ENCODE data around the gene PIGT. TPM values are rescaled to one million over a fixed set of nuclear protein-coding genes. Genes with fewer than 3 reads are reported as not detected.

Gene PIGT
- total RNA-seq, 1 donor from 2014 or later: 142 TPM

DNA sequence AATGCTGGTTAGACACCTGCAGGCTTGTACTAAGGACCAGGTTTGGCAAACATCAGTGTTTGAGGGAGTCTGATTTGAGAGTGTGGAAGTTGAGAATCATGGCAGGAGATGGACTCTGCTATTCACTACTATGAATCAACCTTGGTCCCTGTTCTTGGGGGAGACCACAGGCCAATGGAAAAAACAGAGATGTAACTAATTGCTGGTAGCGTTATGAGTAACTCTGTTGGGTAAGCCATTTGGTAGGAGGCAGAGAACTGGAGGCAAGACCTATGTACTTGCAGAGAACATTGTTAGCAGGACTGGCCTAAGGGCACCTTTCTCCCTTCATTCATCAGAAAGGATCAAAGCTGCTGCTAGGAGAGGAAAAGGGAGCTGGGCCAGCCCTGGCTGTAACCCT is 45.3 kb downstream of the PIGT start:
- DNase-seq (ENCODE audit: low spot score in 2 of 2): no peak
- Histone ChIP-seq H3K4me3 (no peak overlapping the region), H3K27me3 (no peaks in the 10 kb centered on the region), H3K9me3 (no peaks in the 10 kb centered on the region), H3K36me3 (no peaks in the 10 kb centered on the region), H3K4me1 (no peaks in the 10 kb centered on the region), H3K27ac (no peak overlapping the region)
- intact Hi-C loops (cut with DNase I): no loop called here
- TF ChIP-seq, protein P1, sequence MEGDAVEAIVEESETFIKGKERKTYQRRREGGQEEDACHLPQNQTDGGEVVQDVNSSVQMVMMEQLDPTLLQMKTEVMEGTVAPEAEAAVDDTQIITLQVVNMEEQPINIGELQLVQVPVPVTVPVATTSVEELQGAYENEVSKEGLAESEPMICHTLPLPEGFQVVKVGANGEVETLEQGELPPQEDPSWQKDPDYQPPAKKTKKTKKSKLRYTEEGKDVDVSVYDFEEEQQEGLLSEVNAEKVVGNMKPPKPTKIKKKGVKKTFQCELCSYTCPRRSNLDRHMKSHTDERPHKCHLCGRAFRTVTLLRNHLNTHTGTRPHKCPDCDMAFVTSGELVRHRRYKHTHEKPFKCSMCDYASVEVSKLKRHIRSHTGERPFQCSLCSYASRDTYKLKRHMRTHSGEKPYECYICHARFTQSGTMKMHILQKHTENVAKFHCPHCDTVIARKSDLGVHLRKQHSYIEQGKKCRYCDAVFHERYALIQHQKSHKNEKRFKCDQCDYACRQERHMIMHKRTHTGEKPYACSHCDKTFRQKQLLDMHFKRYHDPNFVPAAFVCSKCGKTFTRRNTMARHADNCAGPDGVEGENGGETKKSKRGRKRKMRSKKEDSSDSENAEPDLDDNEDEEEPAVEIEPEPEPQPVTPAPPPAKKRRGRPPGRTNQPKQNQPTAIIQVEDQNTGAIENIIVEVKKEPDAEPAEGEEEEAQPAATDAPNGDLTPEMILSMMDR (IDR thresholded peaks at IDR 0.05): no peak

DNA sequence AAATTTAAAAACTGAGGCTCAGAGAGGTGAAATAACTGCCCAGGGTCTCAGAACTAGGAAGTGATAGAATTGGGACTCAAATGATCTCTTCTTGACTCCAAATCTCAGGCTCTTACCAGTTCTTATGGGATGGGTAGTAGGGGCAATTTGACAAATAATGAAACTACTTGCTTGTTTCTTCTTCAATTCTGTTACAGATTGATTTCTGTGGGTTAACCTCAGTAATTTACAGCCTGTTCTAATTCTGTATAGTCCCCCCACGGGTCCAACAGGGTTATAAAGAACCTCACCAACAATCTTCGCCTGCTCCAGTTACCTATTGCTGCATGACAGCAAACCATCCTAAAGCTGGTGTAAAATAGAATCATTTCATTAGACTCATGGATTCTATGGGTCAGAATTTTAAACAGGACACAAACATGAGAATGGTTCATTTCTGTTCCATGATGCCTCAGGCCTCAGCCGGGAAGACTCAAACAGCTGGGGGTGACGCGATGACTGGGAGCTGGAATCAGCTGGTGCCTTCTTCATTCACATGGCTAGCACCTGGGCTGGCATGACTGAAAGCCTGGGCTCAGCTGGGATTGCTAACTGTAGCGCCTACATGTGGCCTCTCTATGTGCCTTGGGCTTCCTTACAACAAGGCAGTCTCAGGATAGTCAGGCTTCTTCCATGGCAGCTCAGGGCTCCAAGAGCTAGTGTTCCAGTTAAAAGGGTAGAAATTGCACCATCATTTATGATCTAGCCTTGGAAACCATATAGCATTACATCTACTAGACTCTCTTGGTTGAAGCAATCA is 47.0 kb downstream of the PIGT start:
- intact Hi-C loops (cut with DNase I): no loop called here
- no peaks in the 10 kb centered on the region for H3K4me1 ChIP-seq
- no peak for DNase-seq (ENCODE audit: low spot score in 2 of 2)
- H3K27ac ChIP-seq: no peak overlapping the region
- no peak overlapping the region for H3K4me3 ChIP-seq
- TF ChIP-seq, protein P1 (IDR thresholded peaks at IDR 0.05): no peak
- H3K9me3 ChIP-seq: no peaks in the 10 kb centered on the region
- H3K27me3 ChIP-seq: no peaks in the 10 kb centered on the region
- H3K36me3 ChIP-seq: no peaks in the 10 kb centered on the region

DNA sequence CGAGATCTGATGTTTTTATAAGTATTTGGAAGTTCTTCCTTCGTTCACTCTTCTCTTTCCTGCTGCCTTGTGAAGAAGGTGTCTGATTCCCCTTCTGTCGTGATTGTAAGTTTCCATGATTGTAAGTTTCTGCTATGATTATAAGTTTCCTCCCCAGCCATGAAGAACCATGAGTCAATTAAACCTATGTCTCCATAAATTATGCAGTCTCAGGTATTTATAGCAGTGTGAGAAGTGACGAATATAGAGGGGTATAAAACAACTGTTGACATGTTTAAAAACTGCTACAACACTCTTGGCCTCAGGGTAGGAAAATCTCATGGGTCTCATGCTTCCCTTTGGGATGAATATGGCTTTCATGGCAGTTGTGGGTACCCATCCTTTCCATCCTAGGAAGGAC is 47.8 kb downstream of the PIGT start:
- intact Hi-C loops (cut with DNase I): no loop called here
- H3K4me3 ChIP-seq: no peak overlapping the region
- no peak for DNase-seq (ENCODE audit: low spot score in 2 of 2)
- no peaks in the 10 kb centered on the region for H3K36me3 ChIP-seq
- H3K4me1 ChIP-seq: no peaks in the 10 kb centered on the region
- no peaks in the 10 kb centered on the region for H3K27me3 ChIP-seq
- H3K9me3 ChIP-seq: no peaks in the 10 kb centered on the region
- H3K27ac ChIP-seq: no peak overlapping the region
- TF ChIP-seq, protein P1 (IDR thresholded peaks at IDR 0.05): no peak

- H3K4me1 ChIP-seq: peaks cover 7 to 12% of the 10 kb centered on the region in 2 donors
- H3K36me3 ChIP-seq: no peaks in the 10 kb centered on the region
- no peaks in the 10 kb centered on the region for H3K9me3 ChIP-seq
- H3K4me3 ChIP-seq: no peak overlapping the region
- H3K27me3 ChIP-seq: no peaks in the 10 kb centered on the region
- no peak for DNase-seq (ENCODE audit: low spot score in 2 of 2)
- intact Hi-C loops (cut with DNase I): no loop called here
- H3K27ac ChIP-seq: no peak overlapping the region
- TF ChIP-seq, protein P1 (IDR thresholded peaks at IDR 0.05): no peak
Measured at GRCh38 chr20:45465491-45466266, 49.7 kb downstream of the PIGT start.

GRCh38 chr20:45467172-45467571 is 51.2 kb downstream of the PIGT start:
- H3K27ac ChIP-seq: no peak overlapping the region
- H3K27me3 ChIP-seq: peaks cover 4% of the 10 kb centered on the region
- no peak overlapping the region for H3K4me3 ChIP-seq
- TF ChIP-seq, protein P1 (IDR thresholded peaks at IDR 0.05): no peak
- H3K36me3 ChIP-seq: no peaks in the 10 kb centered on the region
- H3K4me1 ChIP-seq: peaks cover 7 to 12% of the 10 kb centered on the region in 2 donors
- DNase-seq (ENCODE audit: low spot score in 2 of 2): no peak
- intact Hi-C loops (cut with DNase I): no loop called here
- no peaks in the 10 kb centered on the region for H3K9me3 ChIP-seq
